Type B pancreatic cell (in vitro differentiated cells): ENCODE data around the gene PRKCA. TPM values are rescaled to one million over a fixed set of nuclear protein-coding genes. Genes with fewer than 3 reads are reported as not detected.
A peak's percentile ranks its signal among the peaks of the same experiment; 100 is the strongest.
"Not testable (repeated sequence)": the region's sequence is repeated elsewhere in the genome, so short reads cannot be mapped to it uniquely, and the experiment has no call there.

Experiments used
- DNase-seq: peaks from one replicate; pipeline ENCODE4 v3.0.0; 2021; ENCODE audit warnings: mixed read lengths; ENCODE audit not compliant: unreplicated experiment; ENCODE audit errors: extremely low spot score
- H3K27ac Mint-ChIP-seq: 2 replicates; pipeline ENCODE4 v1.8.0; 2021; ENCODE audit warnings: mild to moderate bottlenecking, mixed read lengths
- H3K27me3 Mint-ChIP-seq: 2 replicates; pipeline ENCODE4 v1.8.0; 2021; ENCODE audit warnings: mixed read lengths
- H3K36me3 Mint-ChIP-seq: 2 replicates; pipeline ENCODE4 v1.8.0; 2021; ENCODE audit warnings: mixed read lengths
- H3K4me1 Mint-ChIP-seq: one replicate; pipeline ENCODE4 v1.8.0; 2021; ENCODE audit warnings: mixed read lengths; ENCODE audit not compliant: unreplicated experiment
- H3K4me3 Mint-ChIP-seq: 2 replicates; pipeline ENCODE4 v1.8.0; 2021; ENCODE audit warnings: mild to moderate bottlenecking, mixed read lengths
- H3K9me3 Mint-ChIP-seq: 2 replicates; pipeline ENCODE4 v1.8.0; 2021; ENCODE audit warnings: mixed read lengths
- total RNA-seq: library from RNA; stranded (reverse); gene quantifications from 2 replicates; pipeline ENCODE4 v1.2.1, GENCODE V29; 2021; ENCODE audit warnings: low replicate concordance
- TF ChIP-seq, protein P1 (sequence below): fragments of 200-600 bp; sonication (generic); conservative IDR thresholded peaks from 2 replicates; pipeline ENCODE4 v1.5.0; 2021; ENCODE audit warnings: antibody characterized with exemption, mild to moderate bottlenecking

Gene PRKCA
- total RNA-seq, 1 donor from 2014 or later: 16.1 TPM

DNA sequence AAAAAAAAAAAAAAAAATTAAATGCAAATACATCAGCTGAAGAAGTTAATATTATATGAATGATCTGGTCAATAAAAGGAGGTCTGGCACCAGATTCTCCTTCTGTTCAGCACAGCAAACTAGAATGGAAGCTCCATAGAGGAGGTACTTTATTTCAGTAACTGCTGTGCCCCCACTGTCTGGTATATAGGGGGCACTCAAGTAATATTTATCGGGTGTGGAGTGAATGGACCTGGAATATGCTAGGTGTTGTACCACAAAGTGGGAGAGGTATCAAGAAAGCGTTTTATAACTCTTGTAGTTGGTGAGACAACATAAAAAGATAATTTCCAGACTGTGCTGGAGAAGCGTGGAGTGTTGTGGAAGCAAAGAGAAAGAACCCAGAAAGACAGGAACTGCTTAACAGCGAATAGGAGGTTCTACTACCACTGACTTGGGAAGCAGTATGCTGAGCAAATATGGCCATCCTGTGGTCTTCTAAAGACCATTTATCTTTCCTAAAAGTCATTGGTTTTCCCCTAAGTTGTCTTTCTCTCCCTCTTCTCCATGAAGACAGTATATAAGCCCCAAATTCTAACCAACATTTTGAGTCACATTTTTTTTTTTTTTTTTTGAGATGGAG is 12.2 kb upstream of the PRKCA start:
- no peak overlapping the region for H3K27ac Mint-ChIP-seq
- peaks cover 6% of the 10 kb centered on the region for H3K27me3 Mint-ChIP-seq
- no peaks in the 10 kb centered on the region for H3K36me3 Mint-ChIP-seq
- TF ChIP-seq, protein P1, sequence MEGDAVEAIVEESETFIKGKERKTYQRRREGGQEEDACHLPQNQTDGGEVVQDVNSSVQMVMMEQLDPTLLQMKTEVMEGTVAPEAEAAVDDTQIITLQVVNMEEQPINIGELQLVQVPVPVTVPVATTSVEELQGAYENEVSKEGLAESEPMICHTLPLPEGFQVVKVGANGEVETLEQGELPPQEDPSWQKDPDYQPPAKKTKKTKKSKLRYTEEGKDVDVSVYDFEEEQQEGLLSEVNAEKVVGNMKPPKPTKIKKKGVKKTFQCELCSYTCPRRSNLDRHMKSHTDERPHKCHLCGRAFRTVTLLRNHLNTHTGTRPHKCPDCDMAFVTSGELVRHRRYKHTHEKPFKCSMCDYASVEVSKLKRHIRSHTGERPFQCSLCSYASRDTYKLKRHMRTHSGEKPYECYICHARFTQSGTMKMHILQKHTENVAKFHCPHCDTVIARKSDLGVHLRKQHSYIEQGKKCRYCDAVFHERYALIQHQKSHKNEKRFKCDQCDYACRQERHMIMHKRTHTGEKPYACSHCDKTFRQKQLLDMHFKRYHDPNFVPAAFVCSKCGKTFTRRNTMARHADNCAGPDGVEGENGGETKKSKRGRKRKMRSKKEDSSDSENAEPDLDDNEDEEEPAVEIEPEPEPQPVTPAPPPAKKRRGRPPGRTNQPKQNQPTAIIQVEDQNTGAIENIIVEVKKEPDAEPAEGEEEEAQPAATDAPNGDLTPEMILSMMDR: peak; percentile 35
- no peaks in the 10 kb centered on the region for H3K4me1 Mint-ChIP-seq
- no peak for DNase-seq
- peaks cover 3% of the 10 kb centered on the region for H3K9me3 Mint-ChIP-seq
- H3K4me3 Mint-ChIP-seq: no peak overlapping the region

- TF ChIP-seq, protein P1: no peak
- H3K27ac Mint-ChIP-seq: no peak overlapping the region
- peaks cover 7% of the 10 kb centered on the region for H3K27me3 Mint-ChIP-seq
- peaks cover 8% of the 10 kb centered on the region for H3K9me3 Mint-ChIP-seq
- H3K36me3 Mint-ChIP-seq: no peaks in the 10 kb centered on the region
- DNase-seq: no peak
- H3K4me1 Mint-ChIP-seq: peaks cover 4% of the 10 kb centered on the region
- no peak overlapping the region for H3K4me3 Mint-ChIP-seq
These were observed 10.1 kb upstream of the PRKCA start for GRCh38 chr17:66292353-66292752.

DNA sequence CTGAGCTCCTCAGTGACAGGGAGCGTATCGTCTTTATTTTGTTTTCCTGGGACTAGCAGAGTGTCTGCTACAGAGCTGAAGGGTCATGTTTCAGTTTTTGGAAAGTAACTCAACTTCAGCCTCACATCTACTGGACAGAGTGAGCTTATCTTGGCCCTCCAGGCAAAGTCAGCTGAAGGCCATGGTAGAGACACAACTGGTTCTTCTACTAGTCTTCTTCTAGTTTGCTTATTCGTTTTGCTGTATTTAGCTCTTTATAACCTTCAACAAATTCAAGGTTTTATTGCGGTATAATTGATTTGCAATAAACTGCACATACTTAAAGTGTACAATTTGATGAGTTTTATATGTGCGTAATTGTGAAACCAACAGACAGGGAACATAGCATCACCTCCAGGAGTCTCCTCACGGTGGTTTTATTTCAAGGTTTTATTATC is 6.1 kb upstream of the PRKCA start:
- no peak for DNase-seq
- Mint-ChIP-seq H3K4me3 (no peak overlapping the region), H3K4me1 (peaks cover 4% of the 10 kb centered on the region), H3K36me3 (no peaks in the 10 kb centered on the region), H3K27ac (no peak overlapping the region), H3K9me3 (peaks cover 5% of the 10 kb centered on the region), H3K27me3 (peaks cover 28% of the 10 kb centered on the region)
- TF ChIP-seq, protein P1: no peak

- H3K27ac Mint-ChIP-seq, H3K4me3 Mint-ChIP-seq, H3K36me3 Mint-ChIP-seq, H3K4me1 Mint-ChIP-seq, H3K9me3 Mint-ChIP-seq, DNase-seq: not testable (repeated sequence)
- H3K27me3 Mint-ChIP-seq: peaks cover 34% of the 10 kb centered on the region
These were observed 5.0 kb upstream of the PRKCA start for GRCh38 chr17:66297443-66297842.

DNA sequence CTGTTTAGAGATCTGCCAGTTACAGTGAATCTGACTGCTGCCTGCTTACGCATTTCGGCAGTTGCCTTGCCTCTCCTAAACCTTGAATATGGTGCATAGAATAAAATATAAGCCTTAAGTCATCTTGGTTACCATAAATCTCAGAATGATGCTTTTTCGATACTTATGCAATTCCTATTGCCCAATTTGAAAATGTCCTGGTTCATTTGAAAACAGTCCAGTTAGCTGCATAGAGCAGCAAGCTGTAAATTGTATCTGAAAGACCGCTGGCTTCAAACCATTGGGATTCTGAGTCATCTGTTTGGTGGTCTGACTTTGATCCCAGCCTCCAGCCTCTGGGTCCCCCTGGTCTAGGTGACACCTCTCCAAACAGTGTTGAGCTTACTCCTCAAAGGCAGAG is 2.7 kb upstream of the PRKCA start:
- Mint-ChIP-seq H3K9me3 (peaks cover 5% of the 10 kb centered on the region), H3K27ac (no peak overlapping the region), H3K36me3 (peaks cover 3% of the 10 kb centered on the region), H3K4me1 (peaks cover 16% of the 10 kb centered on the region), H3K27me3 (peaks cover 45% of the 10 kb centered on the region), H3K4me3 (no peak overlapping the region)
- DNase-seq: no peak
- TF ChIP-seq, protein P1: no peak

DNA sequence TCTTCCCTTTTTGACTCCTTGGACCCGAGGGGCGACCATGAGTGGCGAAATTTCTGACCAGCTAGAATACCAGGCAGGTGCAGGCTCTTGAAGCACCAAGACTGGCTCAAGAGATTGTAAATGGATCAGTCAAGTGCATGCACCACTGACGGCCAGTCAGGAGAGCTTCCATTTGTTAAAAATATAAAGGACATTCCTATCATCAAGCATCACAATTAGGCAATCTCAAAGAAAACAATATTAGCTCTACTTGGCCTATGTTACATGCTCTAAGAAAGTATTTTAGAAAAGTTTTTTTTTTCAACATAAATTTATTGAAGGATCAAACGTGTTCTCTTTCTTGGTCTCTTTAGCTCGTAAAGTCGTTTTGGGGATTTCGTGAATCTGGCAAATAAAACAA is 1.5 kb upstream of the PRKCA start:
- no peak overlapping the region for H3K27ac Mint-ChIP-seq
- peaks cover 3% of the 10 kb centered on the region for H3K36me3 Mint-ChIP-seq
- DNase-seq: no peak
- peaks cover 25% of the 10 kb centered on the region for H3K4me1 Mint-ChIP-seq
- TF ChIP-seq, protein P1: no peak
- H3K27me3 Mint-ChIP-seq: peaks cover 52% of the 10 kb centered on the region
- peak overlapping the region; percentile 93 for H3K4me3 Mint-ChIP-seq
- peaks cover 5% of the 10 kb centered on the region for H3K9me3 Mint-ChIP-seq
